B cell (primary cell): ENCODE measurements around the gene CBLB. TPM values are rescaled to one million over a fixed set of nuclear protein-coding genes. Genes with fewer than 3 reads are reported as not detected.

Source experiments
- ATAC-seq: fragments of 200-7000 bp; cut with Tn5 transposase; one replicate; pipeline ENCODE4 v1.10.0; 2021; ENCODE audit warnings: low read depth, mild to moderate bottlenecking, moderate number of reproducible peaks, moderate library complexity
- CTCF ChIA-PET: fragments of 350-600 bp; sonication (Branson Sonifier 250); formaldehyde crosslinking; loops from one replicate; lab custom pipeline; 2021; ENCODE audit warnings: antibody characterized with exemption, inconsistent platforms; lab: Charles Lee
- POLR2A ChIA-PET: fragments of 350-600 bp; sonication (Branson Sonifier 250); formaldehyde crosslinking; loops from one replicate; lab custom pipeline; 2021; ENCODE audit warnings: antibody characterized with exemption; lab: Charles Lee
- DNase-seq: peaks from one replicate; pipeline ENCODE4 v3.0.0; 2013
- H2AFZ ChIP-seq: 2 replicates; pipeline ENCODE4 v1.6.1; 2012; ENCODE audit warnings: mild to moderate bottlenecking, low read depth, low read length; ENCODE audit not compliant: insufficient read depth, poor library complexity, severe bottlenecking
- H3K27ac ChIP-seq, 2 donors: 1 replicate in 1 of 2; 2 replicates in 1 of 2; pipeline ENCODE4 v1.5.1; 2012 to 2013; ENCODE audit warnings: low read length in 2 of 2, mild to moderate bottlenecking in 2 of 2, moderate library complexity in 1 of 2
- H3K27me3 ChIP-seq, 4 experiments: fragments of 200-600 bp in 1 of 4; sonication (generic) in 1 of 4; replicated peaks in 1 of 4; 1 replicate in 2 of 4; 2 replicates in 2 of 4; pipeline versions ENCODE4 v1.6.1 to v1.7.0; 2013 to 2016; ENCODE audit warnings: low read length in 3 of 4, mild to moderate bottlenecking in 2 of 4, mixed read lengths in 1 of 4, moderate library complexity in 1 of 4; ENCODE audit not compliant: insufficient read depth in 4 of 4, control insufficient read depth in 3 of 4; ENCODE audit errors: control extremely low read depth in 1 of 4
- H3K36me3 ChIP-seq, 2 experiments: replicated peaks in 1 of 2; 1 replicate in 1 of 2; 2 replicates in 1 of 2; pipeline versions ENCODE4 v1.6.1 to v1.7.1; 2013; ENCODE audit warnings: low read length in 1 of 2; ENCODE audit not compliant: insufficient read depth in 2 of 2, control insufficient read depth in 1 of 2; ENCODE audit errors: control extremely low read depth in 1 of 2, extremely low read depth in 1 of 2
- H3K4me1 ChIP-seq, 2 donors: fragments of 200-600 bp in 1 of 2; sonication (generic) in 1 of 2; 1 replicate in 1 of 2; 2 replicates in 1 of 2; pipeline versions ENCODE4 v1.5.1 to v1.6.1; 2013 to 2017; ENCODE audit warnings: low read length in 2 of 2; ENCODE audit not compliant: control insufficient read depth in 2 of 2, insufficient read depth in 2 of 2
- H3K4me2 ChIP-seq: replicated peaks from 2 replicates; pipeline ENCODE3; 2012; ENCODE audit warnings: mild to moderate bottlenecking, low read depth, low read length; ENCODE audit not compliant: poor library complexity, severe bottlenecking
- H3K4me3 ChIP-seq, 5 experiments: fragments of 200-600 bp in 1 of 5; sonication (generic) in 1 of 5; 1 replicate in 3 of 5; 2 replicates in 2 of 5; pipeline versions ENCODE4 v1.5.1 to v1.7.0; 2011 to 2016; ENCODE audit warnings: low read length in 4 of 5, mild to moderate bottlenecking in 4 of 5, low read depth in 2 of 5, control low read depth in 1 of 5, moderate library complexity in 1 of 5; ENCODE audit not compliant: insufficient read depth in 1 of 5; ENCODE audit errors: control extremely low read depth in 1 of 5, extremely low read depth in 1 of 5
- H3K79me2 ChIP-seq: fragments of 200-600 bp; sonication (generic); one replicate; pipeline ENCODE4 v1.6.0; 2016; ENCODE audit warnings: low read length; ENCODE audit not compliant: control insufficient read depth, insufficient read depth
- H3K9ac ChIP-seq: fragments of 200-600 bp; sonication (generic); 2 replicates; pipeline ENCODE4 v1.6.1; 2017; ENCODE audit warnings: mild to moderate bottlenecking, low read length, moderate library complexity
- H3K9me3 ChIP-seq, 3 donors: one replicate each; pipeline versions ENCODE4 v1.6.1 to v1.7.1; 2013; ENCODE audit warnings: low read length in 2 of 3; ENCODE audit not compliant: control insufficient read depth in 2 of 3, insufficient read depth in 1 of 3; ENCODE audit errors: control extremely low read depth in 1 of 3
- H4K20me1 ChIP-seq: 2 replicates; pipeline ENCODE4 v1.6.0; 2012; ENCODE audit warnings: mild to moderate bottlenecking, low read length; ENCODE audit not compliant: insufficient read depth, control insufficient read depth, poor library complexity, severe bottlenecking
- H3K27ac Mint-ChIP-seq: one replicate; pipeline ENCODE4 v1.8.0; 2021; ENCODE audit warnings: mixed read lengths
- H3K27me3 Mint-ChIP-seq: one replicate; pipeline ENCODE4 v1.8.0; 2021; ENCODE audit warnings: mixed read lengths
- H3K4me1 Mint-ChIP-seq: one replicate; pipeline ENCODE4 v1.8.0; 2021; ENCODE audit warnings: mixed read lengths
- H3K4me3 Mint-ChIP-seq: one replicate; pipeline ENCODE4 v1.8.0; 2021; ENCODE audit warnings: mixed read lengths
- H3K9me3 Mint-ChIP-seq: one replicate; pipeline ENCODE4 v1.8.0; 2022; ENCODE audit warnings: mixed read lengths; ENCODE audit not compliant: insufficient read depth
- CTCF ChIP-seq: fragments of 200-600 bp; IDR thresholded peaks from one replicate; pipeline ENCODE4 v1.8.0; 2022; ENCODE audit warnings: antibody characterized with exemption, mild to moderate bottlenecking
- EZH2 ChIP-seq: IDR thresholded peaks from 2 replicates; pipeline ENCODE4 v1.6.1; 2012; ENCODE audit warnings: borderline replicate concordance, low read depth, mild to moderate bottlenecking, moderate library complexity, low read length; ENCODE audit not compliant: insufficient read depth, poor library complexity, severe bottlenecking
- WGBS: methylation state at CpG from one replicate; pipeline ENCODE4 v1.1.5; 2013; ENCODE audit warnings: missing lambda C conversion rate; ENCODE audit not compliant: insufficient coverage; 5-methylcytosine and 5-hydroxymethylcytosine counted together
- intact Hi-C: fragments of 100-400 bp; cut with micrococcal nuclease; formaldehyde crosslinking; loops from one replicate; pipeline ENCODE4 v1.10.0; 2022
- polyA plus RNA-seq: library from polyadenylated mRNA; depleted of rRNA; stranded (reverse); fragments of >200 nt; gene quantifications from 2 replicates; pipeline ENCODE4 v1.2.3, GENCODE V29; 2012
- total RNA-seq, 2 donors: library from RNA; stranded (reverse); fragments of 120-200 nt in 1 of 2; gene quantifications; 1 replicate in 1 of 2; 2 replicates in 1 of 2; pipeline versions ENCODE4 v1.2.3 to v1.2.4, GENCODE V29; 2013 to 2022

Gene CBLB
- total and polyA plus RNA-seq, 2 donors (not counting 1 experiment from before 2014, with no cell fraction given), result 19.0 to 135 TPM

DNA sequence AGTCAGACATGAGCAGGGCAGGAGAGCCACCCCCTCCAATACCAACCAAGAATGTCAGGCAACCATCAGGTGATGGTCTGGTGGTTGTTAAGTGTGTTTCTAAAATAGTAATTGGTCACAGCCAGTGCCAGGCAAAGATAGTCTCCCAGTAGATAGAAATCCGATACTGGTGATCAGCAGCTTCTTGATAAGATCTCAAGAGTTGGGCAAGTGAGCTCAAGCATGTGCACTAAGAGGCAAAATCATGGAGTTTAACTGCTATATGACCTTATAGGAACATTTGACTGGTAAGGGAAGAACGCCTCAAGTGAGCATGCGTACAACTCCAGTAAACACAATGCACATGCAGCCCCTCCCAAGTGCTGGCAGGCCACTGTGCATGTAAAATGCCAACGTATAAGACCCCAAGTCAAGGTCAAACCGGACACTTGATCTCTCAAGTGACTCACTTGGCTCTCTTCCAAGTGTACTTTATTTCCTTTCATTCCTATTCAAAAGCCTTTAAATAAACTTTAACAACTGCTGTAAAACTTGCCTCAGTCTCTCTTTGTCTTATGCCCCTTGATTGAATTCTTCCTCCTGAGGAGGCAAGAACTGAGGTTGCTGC is 36.0 kb upstream of the CBLB start:
- no peaks in the 10 kb centered on the region for H3K36me3 ChIP-seq
- ATAC-seq, result no peak
- no peak overlapping the region for H3K4me2 ChIP-seq
- H3K9me3 ChIP-seq, result no peaks in the 10 kb centered on the region
- no peaks in the 10 kb centered on the region for H3K79me2 ChIP-seq
- intact Hi-C loops, result no loop called here
- ChIA-PET CTCF (no interaction called here), POLR2A (interaction anchor here (0.6 kb wide), 1 partner anchor 50 kb away, joined by 4 read pairs; no protein-coding TSS in a partner anchor)
- peaks cover 0 to 6% of the 10 kb centered on the region in 2 donors for H3K4me1 ChIP-seq
- Mint-ChIP-seq H3K4me1 (peaks cover 9% of the 10 kb centered on the region), H3K9me3 (no peaks in the 10 kb centered on the region), H3K4me3 (no peak overlapping the region), H3K27ac (no peak overlapping the region), H3K27me3 (no peaks in the 10 kb centered on the region)
- TF ChIP-seq EZH2 (no peak), CTCF (no peak)
- no peak overlapping the region for H3K9ac ChIP-seq
- no peak overlapping the region for H2AFZ ChIP-seq
- H3K27me3 ChIP-seq, result no peaks in the 10 kb centered on the region
- no peaks in the 10 kb centered on the region for H4K20me1 ChIP-seq
- no peak overlapping the region for H3K27ac ChIP-seq
- no peak for DNase-seq
- H3K4me3 ChIP-seq, result no peak overlapping the region
- WGBS, result 100% methylated on average over 5 of the region's 5 CpGs

- H3K79me2 ChIP-seq, result no peaks in the 10 kb centered on the region
- H3K27me3 ChIP-seq, result no peaks in the 10 kb centered on the region
- no peak overlapping the region for H2AFZ ChIP-seq
- H3K4me2 ChIP-seq, result no peak overlapping the region
- no peaks in the 10 kb centered on the region for H3K27me3 Mint-ChIP-seq
- DNase-seq (no peak), ATAC-seq (no peak)
- H3K36me3 ChIP-seq, result no peaks in the 10 kb centered on the region
- no peak overlapping the region for H3K27ac ChIP-seq
- POLR2A ChIA-PET, result no interaction called here
- WGBS, result no CpG with 5 or more reads among the region's 1 CpG
- no peaks in the 10 kb centered on the region for H3K9me3 ChIP-seq
- H3K4me1 Mint-ChIP-seq, result peaks cover 9% of the 10 kb centered on the region
- H3K9ac ChIP-seq, result no peak overlapping the region
- peaks cover 0 to 6% of the 10 kb centered on the region in 2 donors for H3K4me1 ChIP-seq
- no peak for TF ChIP-seq CTCF
- no peak for TF ChIP-seq EZH2
- no peak overlapping the region for H3K27ac Mint-ChIP-seq
- H3K9me3 Mint-ChIP-seq, result no peaks in the 10 kb centered on the region
- no peaks in the 10 kb centered on the region for H4K20me1 ChIP-seq
- CTCF ChIA-PET, result no interaction called here
- intact Hi-C loops, result no loop called here
- H3K4me3 ChIP-seq, result no peak overlapping the region
- no peak overlapping the region for H3K4me3 Mint-ChIP-seq
These were observed 35.4 kb upstream of the CBLB start for GRCh38 chr3:105904251-105904650.
